Putamen (tissue), 1 donor: ENCODE results near the gene ZNFX1.

Source experiments
- DNase-seq: peaks from one replicate; pipeline ENCODE4 v3.0.0-alpha.2; 2016; ENCODE audit warnings: low spot score

The ZNFX1 gene

GRCh38 chr20:49292010-49292409, 14.2 kb upstream of the ZNFX1 start:
- DNase-seq = no peak

- no peak for DNase-seq
These were observed 13.3 kb upstream of the ZNFX1 start for GRCh38 chr20:49291200-49291599.

- no peak for DNase-seq
These were observed 12.8 kb upstream of the ZNFX1 start for GRCh38 chr20:49290608-49291191.

GRCh38 chr20:49288784-49289696, 11.2 kb upstream of the ZNFX1 start:
- no peak for DNase-seq

GRCh38 chr20:49288250-49288751, 10.4 kb upstream of the ZNFX1 start:
- DNase-seq = no peak

- no peak for DNase-seq
These were observed 9.8 kb upstream of the ZNFX1 start for GRCh38 chr20:49287555-49288249.

- no peak for DNase-seq
These were observed 9.1 kb upstream of the ZNFX1 start for GRCh38 chr20:49286689-49287551.

- no peak for DNase-seq
These were observed 8.1 kb upstream of the ZNFX1 start for GRCh38 chr20:49285813-49286494.

- no peak for DNase-seq
These were observed 7.4 kb upstream of the ZNFX1 start for GRCh38 chr20:49285233-49285668.

- DNase-seq = no peak
These were observed 7.0 kb upstream of the ZNFX1 start for GRCh38 chr20:49284818-49285217.

- DNase-seq = no peak
These were observed 6.1 kb upstream of the ZNFX1 start for GRCh38 chr20:49283703-49284625.

GRCh38 chr20:49283176-49283702, 5.4 kb upstream of the ZNFX1 start:
- no peak for DNase-seq

- DNase-seq = no peak
These were observed 4.8 kb upstream of the ZNFX1 start for GRCh38 chr20:49282584-49283171.

GRCh38 chr20:49281913-49282467, 4.1 kb upstream of the ZNFX1 start:
- no peak for DNase-seq

- DNase-seq = no peak
These were observed 3.4 kb upstream of the ZNFX1 start for GRCh38 chr20:49281059-49281912.

GRCh38 chr20:49280463-49281058, 2.7 kb upstream of the ZNFX1 start:
- no peak for DNase-seq

- DNase-seq = no peak
These were observed 2.0 kb upstream of the ZNFX1 start for GRCh38 chr20:49279677-49280462.
